CD4-positive, alpha-beta T cell treated with Interferon gamma for 1 hour (primary cell): ENCODE data around the gene SERAC1.
"Not testable (repeated sequence)": the region's sequence is repeated elsewhere in the genome, so short reads cannot be mapped to it uniquely, and the experiment has no call there.

ENCODE experiments used
- DNase-seq: peaks from one replicate; pipeline ENCODE4 v3.0.0-alpha.2; 2020

SERAC1 gene

DNA sequence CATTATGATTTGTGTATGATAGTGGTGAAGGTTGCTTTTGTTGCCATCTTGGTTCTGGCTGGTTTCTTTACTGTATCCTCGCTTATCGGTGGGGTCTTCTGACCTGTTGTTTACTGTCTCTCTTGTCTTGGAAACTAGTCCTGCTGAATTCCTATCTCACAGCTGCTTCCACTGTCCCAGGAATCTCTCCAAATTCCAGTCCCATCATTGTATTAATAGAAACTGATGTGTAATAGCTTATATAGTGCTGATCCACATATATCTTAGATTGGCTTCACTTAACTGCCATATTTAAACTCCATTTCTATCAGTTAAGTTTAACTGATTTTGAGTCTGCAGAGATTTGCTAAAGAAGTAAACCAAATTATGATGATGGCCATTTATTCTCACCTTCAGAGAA is 6.0 kb upstream of the SERAC1 start:
- DNase-seq: no peak

GRCh38 chr6:158172001-158172400 is 3.9 kb upstream of the SERAC1 start:
- no peak for DNase-seq

GRCh38 chr6:158170656-158171081 is 2.6 kb upstream of the SERAC1 start:
- no peak for DNase-seq

DNA sequence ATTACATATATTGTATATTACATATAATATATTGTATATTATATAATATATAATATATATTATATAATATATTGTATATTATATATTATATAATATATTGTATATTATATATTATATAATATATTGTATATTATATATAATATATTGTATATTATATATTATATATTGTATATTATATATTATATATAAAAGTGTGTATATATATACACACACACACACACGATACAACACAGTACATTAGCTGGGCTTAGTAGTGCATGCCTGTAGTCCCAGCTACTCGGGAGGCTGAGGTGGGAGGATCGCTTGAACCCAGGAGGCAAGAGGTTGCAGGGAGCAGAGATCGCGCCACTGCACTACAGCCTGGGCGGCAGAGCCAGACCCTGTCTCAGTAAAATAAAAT is 1.6 kb upstream of the SERAC1 start:
- not testable (repeated sequence) for DNase-seq

- no peak for DNase-seq
Measured at GRCh38 chr6:158165919-158166416, 2.1 kb downstream of the SERAC1 start.

GRCh38 chr6:158164579-158165170 is 3.4 kb downstream of the SERAC1 start:
- no peak for DNase-seq

- DNase-seq: no peak
Measured at GRCh38 chr6:158161566-158162254, 6.4 kb downstream of the SERAC1 start.

DNA sequence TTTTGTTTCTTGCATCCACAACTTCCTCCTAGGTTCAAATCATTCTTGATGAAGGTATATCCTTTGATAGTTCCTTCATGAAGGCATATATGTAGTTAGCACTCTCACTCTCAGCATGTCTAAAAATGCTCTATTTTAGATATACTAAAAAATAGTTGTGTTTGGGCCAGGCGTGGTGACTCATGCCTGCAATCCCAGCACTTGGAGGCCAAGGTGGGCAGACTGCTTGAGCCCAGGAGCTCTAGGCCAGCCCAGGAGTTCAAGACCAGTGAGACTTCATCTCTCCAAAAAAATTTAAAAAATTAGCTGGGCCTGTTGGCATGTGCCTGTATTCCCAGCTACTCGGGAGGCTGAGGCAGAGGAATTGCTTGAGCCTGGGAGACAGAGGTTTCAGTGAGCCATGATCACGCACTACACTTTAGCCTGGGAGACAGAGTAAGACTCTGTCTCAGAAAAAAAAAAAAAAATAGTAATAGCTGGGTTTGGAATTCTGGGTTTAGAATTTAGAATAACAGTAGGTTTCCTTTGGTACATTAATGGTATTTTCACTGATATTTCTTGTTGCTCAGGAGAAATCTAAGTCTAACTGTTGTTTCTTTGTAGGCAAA is 7.0 kb downstream of the SERAC1 start:
- no peak for DNase-seq

GRCh38 chr6:158158748-158159147 is 9.3 kb downstream of the SERAC1 start:
- DNase-seq: no peak

- no peak for DNase-seq
Measured at GRCh38 chr6:158158123-158158522, 9.9 kb downstream of the SERAC1 start.

DNA sequence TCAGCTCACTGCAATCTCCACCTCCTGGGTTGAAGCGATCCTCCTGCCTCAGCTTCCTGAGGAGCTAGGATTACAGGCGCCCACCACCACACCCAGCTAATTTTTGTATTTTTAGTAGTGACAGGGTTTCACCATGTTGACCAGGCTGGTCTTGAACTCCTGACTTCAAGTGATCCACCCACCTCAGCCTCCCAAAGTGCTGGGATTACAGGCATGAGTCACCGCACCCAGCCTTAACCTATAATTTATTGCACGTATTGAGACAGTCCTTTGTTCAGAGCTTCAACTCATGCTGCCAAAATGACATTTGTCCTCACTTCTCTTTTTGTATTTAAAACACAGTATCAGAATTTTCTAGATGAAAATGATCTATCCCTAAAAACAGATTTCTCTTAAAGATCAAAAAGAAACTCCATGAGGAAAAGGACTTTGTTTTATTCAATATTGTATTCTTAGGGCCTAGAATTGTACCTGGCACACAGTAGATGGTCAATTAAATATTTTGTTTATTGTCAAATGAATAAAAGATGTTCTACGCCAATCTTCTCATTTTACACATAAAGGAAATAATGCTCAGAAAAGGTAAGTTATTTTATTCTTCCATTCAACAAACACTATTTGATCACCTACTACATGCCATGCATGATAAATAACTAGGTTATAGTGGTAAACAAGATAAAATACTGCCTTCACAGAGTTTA is 10.8 kb downstream of the SERAC1 start:
- no peak for DNase-seq

GRCh38 chr6:158154816-158155215 is 13.2 kb downstream of the SERAC1 start:
- DNase-seq: no peak

GRCh38 chr6:158153576-158153975 is 14.5 kb downstream of the SERAC1 start:
- no peak for DNase-seq

GRCh38 chr6:158152659-158153058 is 15.4 kb downstream of the SERAC1 start:
- no peak for DNase-seq

- not testable (repeated sequence) for DNase-seq
Measured at GRCh38 chr6:158152025-158152424, 16.0 kb downstream of the SERAC1 start.

GRCh38 chr6:158150701-158151100 is 17.4 kb downstream of the SERAC1 start:
- no peak for DNase-seq

- DNase-seq: no peak
Measured at GRCh38 chr6:158149641-158150040, 18.4 kb downstream of the SERAC1 start.

- DNase-seq: no peak
Measured at GRCh38 chr6:158143700-158144099, 24.4 kb downstream of the SERAC1 start.

- no peak for DNase-seq
Measured at GRCh38 chr6:158142789-158143188, 25.3 kb downstream of the SERAC1 start.

- DNase-seq: no peak
Measured at GRCh38 chr6:158131926-158132325, 36.1 kb downstream of the SERAC1 start.

- DNase-seq: no peak
Measured at GRCh38 chr6:158125271-158125670, 42.8 kb downstream of the SERAC1 start.

DNA sequence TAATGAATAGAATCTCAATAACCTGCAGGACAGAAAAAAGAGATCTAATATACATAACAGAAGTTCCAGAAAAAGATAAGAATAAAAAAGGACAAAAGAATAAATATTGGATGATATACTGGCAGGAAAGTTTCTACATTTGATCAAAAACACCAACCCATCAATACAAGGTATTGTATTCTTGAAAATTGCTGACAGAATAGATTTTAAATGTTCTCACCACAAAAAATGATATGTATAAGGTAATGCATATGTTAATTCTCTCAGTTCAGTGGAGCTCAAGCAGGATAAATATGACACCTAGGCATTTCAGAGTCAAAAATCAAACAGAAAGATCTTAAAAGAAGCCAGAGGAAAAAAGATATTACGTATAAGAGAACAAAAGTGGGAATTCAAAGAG is 43.8 kb downstream of the SERAC1 start:
- DNase-seq: no peak

DNA sequence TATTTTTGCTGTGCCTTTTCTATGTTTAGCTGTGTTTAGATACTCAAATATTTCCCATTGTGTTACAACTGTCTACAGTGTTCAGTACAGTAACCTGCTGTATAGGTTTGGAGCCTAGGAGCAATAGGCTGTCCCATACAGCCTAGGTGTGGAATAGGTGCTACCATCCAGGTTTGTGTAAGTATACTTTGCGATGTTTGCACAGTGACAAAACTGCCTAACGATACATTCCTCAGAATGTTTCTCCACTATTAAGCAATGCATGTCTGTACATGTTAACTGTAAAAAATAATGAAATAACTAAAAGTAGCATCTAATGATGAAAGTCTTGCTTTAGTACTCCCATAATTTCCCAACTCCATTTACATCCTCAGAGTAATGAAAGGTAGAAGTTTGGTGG is 46.0 kb downstream of the SERAC1 start:
- no peak for DNase-seq

DNA sequence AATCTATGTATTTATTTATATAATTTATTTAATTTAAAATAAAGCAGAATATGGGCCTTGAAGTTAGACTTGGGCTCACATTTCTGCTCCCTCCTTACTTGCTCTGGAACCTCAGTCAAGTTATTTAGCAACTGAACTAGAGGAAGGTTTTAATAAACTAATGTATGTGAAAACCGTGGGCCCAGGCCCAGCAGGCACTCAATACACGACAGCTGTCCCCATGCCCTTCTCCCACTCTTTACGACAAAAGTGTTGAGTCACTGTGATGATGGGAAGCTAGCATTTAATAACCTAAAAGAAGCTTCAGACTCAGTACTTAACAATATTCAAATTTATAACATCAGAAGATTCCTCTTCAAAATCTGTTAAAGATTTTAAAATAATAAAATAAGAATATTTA is 46.7 kb downstream of the SERAC1 start:
- no peak for DNase-seq
